Astrocyte of the spinal cord (primary cell): ENCODE data around the gene CFAP46.

Experiments used
- DNase-seq: peaks from one replicate; pipeline ENCODE4 v3.0.0; 2011; ENCODE audit warnings: low read depth, low spot score
- H3K4me3 ChIP-seq: 2 replicates; pipeline ENCODE4 v1.5.1; 2011; ENCODE audit warnings: low read depth, mild to moderate bottlenecking, low read length, moderate library complexity
- in situ Hi-C: cut with HindIII; loops from 2 replicates; pipeline ENCODE4 v1.10.0; 2017; ENCODE audit warnings: low sequenced_read_pairs
- TF ChIP-seq, protein P1 (sequence below): IDR thresholded peaks from 2 replicates; pipeline ENCODE4 v1.5.1; 2012; ENCODE audit warnings: low read depth, mild to moderate bottlenecking, low read length, inconsistent platforms

Gene CFAP46

DNA sequence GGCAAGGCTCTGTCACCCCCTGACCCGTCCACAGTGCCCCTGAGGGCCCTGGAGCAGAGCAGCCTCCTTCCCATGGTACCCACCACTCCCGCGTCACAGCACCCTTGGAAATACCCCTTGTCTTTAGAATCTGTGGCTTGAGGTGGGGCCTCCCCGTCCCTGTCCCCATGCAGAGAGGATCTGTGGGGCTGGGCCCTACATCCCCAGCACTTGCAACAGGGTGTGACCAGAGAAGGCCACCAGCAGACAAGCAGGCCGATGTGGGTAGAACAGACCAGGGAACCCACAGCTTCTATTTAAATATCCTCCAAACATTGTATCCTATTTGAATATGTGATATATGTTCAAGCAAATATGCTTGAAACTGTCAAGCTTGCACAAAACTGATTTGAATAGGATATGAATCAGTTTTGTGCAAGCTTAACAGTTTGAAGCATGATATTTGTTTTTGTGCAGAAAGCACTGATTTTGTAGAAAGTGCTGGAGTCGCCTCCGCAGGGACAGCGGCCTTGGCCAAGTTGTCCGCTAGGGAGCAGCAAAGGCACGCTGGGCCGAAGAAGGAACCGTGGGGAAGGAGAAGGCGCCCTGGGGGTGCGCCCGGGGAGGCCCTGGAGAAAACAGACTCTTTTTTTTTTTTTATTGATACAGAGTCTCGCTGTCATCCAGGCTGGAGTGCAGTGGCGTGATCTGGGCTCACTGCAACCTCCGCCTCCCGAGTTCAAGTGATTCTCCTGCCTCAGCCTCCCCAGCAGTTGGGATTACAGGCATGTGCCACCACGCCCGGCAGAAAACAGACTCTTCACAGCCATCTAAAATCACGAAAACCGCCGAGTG is 2.2 kb downstream of the CFAP46 start:
- DNase-seq, result peak; percentile 28
- in situ Hi-C loops, result no loop called here
- no peak overlapping the region for H3K4me3 ChIP-seq
- TF ChIP-seq, protein P1, sequence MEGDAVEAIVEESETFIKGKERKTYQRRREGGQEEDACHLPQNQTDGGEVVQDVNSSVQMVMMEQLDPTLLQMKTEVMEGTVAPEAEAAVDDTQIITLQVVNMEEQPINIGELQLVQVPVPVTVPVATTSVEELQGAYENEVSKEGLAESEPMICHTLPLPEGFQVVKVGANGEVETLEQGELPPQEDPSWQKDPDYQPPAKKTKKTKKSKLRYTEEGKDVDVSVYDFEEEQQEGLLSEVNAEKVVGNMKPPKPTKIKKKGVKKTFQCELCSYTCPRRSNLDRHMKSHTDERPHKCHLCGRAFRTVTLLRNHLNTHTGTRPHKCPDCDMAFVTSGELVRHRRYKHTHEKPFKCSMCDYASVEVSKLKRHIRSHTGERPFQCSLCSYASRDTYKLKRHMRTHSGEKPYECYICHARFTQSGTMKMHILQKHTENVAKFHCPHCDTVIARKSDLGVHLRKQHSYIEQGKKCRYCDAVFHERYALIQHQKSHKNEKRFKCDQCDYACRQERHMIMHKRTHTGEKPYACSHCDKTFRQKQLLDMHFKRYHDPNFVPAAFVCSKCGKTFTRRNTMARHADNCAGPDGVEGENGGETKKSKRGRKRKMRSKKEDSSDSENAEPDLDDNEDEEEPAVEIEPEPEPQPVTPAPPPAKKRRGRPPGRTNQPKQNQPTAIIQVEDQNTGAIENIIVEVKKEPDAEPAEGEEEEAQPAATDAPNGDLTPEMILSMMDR, result peak; percentile 87

DNA sequence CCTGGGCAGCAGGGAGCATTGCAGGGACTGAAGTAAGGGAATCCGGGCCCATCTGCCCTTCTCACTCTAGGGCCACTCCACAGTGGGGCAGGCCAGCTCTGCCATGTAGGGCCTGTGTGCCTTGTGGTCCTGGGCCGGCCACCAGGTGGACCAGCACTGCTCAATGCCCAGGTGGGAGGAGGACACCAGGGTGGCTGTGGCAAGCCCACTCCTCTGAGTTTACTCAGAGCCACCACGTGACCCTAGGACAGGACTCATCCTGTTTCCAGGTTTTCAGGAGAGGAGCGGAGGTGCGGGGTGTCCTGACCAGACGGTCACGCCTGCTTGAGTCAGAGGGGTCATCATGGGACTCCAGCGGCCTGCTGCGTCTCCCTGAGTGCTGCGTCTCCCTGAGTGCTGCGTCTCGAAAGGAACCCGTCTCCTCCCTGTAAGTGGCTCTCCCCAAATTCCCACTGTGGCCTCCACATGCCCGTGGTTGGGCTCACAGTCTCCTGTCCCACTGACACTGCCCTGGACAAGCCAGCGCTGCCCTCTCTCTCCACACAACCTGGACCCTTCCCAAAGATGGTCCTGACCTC is 2.9 kb downstream of the CFAP46 start:
- no peak for DNase-seq
- in situ Hi-C loops, result no loop called here
- TF ChIP-seq, protein P1, result no peak
- H3K4me3 ChIP-seq, result no peak overlapping the region

DNA sequence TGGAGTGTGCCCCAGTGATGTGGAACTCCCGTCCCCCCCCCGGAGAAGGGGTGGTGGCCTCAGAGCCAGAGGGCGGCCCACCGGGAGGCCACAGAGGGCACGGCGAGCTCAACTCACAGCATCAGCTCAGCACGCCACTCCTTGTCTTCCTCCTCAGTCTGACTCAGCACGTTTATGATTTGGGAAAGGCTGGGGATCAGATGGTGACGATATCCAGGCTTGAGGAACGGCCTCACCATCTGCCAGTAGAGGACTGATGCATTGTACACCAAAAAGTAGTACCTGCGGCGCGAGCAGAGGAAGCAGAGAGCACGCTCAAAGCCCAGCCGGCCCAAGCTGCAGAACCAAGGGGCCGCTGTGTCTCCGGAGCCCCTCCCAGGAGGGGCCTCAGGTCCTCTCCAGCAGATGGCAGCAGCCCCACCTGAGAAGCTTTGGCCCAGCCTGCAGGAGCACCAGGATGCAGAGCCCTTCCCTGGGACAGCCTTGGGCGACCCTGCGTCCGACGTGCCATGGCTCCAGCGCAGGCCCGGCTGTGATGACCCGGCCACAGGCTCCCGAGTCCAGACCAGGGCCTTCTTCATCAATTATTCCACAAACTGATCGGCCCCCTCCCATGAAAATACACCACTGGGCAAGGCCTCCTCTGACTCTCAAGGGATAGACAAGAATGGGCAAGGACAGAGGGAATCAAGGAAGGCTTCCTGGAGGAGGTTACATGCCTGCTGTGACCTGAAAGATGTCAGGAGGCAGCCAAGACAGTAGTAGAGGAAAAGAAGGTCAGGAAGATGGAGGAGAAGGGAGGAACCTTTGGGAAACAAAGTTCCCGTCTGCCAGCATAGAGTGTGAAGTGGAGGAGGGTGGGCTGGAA is 3.7 kb downstream of the CFAP46 start:
- TF ChIP-seq, protein P1, result peak; percentile 41
- H3K4me3 ChIP-seq, result no peak overlapping the region
- no peak for DNase-seq
- in situ Hi-C loops, result no loop called here

DNA sequence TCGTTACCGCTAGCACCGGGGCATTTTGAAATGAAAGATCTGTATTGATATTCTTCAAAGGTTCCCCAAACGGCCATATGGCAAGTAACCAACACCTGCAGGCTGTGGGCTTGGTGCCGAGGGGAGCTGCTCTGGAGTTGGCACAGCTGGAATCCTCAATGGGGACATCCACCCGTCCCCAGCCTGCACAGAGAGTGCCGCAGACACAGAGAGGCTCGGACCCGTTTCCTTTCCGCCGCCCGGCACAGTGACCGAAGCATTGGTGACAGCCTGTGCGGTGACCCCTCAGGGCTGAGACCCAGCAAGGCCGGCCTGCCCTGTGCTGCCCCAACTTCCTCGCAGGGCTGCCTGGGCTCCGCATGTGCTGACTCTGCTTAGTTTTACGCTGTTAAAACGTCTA is 4.5 kb downstream of the CFAP46 start:
- no peak overlapping the region for H3K4me3 ChIP-seq
- TF ChIP-seq, protein P1, result no peak
- DNase-seq, result no peak
- in situ Hi-C loops, result no loop called here

DNA sequence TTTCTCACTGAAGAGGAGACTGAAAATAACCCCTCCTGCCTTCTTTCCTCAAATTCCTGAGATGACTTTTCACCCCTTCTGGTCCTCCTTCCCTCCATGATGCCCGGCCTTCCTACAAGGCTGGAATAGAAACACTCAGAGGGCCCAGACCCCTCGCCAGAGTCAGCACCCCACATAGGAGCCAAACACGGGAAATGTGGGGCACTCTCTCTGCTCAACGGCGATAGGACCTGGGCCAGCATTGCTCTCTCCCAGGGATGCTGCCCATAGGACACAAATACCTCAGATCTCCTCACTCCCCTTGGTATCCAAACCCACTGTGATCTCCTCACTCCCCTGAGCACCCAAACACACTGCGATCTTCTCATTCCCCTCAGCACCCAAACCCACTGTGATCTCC is 7.4 kb downstream of the CFAP46 start:
- no peak overlapping the region for H3K4me3 ChIP-seq
- no peak for DNase-seq
- TF ChIP-seq, protein P1, result no peak
- in situ Hi-C loops, result no loop called here

DNA sequence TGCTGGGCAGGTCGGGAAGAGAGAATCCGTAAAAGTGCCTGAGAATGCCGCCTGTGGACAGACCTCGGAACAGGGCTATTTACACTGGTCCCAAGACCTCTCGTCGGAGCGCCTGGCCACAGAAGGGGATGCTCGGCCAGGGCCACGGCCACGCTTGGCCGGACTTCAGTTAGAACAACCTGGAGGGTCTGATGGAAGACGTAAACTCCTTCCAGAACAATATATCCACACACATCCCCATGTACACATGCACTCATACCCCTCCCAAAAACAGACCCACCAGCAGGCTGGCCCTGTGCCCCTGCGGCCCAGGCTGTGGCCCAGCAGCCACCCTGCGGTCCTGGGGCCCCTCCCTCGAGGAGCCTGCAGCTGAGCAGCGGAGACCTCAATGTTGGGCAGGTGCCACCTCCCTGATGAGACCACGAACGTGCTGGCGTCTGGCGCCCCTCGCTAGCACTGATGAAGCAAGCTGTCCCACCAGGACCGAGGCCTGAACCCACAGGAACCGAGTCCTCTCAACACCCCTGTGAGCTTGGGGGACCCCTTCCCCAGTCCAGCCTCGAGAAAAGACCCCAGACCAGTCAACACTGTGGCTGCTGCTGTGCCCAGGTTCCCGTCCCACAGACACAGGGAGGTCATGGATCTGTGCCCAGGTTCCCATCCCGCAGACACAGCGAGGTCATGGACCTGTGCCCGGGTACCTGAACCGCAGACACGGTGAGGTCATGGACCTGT is 8.9 kb downstream of the CFAP46 start:
- TF ChIP-seq, protein P1, result no peak
- no peak for DNase-seq
- in situ Hi-C loops, result no loop called here
- H3K4me3 ChIP-seq, result no peak overlapping the region
